GM21825 (cell line): Measurements from ENCODE around the gene ABCC2.
A peak's percentile ranks its signal among the peaks of the same experiment; 100 is the strongest.
"Not testable (repeated sequence)": the region's sequence is repeated elsewhere in the genome, so short reads cannot be mapped to it uniquely, and the experiment has no call there.

Experiments used
- ATAC-seq: cut with Tn5 transposase; IDR thresholded peaks from one replicate; pipeline ENCODE4 v1.9.1; 2021; ENCODE audit warnings: mild to moderate bottlenecking, moderate library complexity; ENCODE audit not compliant: unreplicated experiment

The ABCC2 gene

GRCh38 chr10:99807786-99808185 is 25.3 kb downstream of the ABCC2 start:
- no peak for ATAC-seq

DNA sequence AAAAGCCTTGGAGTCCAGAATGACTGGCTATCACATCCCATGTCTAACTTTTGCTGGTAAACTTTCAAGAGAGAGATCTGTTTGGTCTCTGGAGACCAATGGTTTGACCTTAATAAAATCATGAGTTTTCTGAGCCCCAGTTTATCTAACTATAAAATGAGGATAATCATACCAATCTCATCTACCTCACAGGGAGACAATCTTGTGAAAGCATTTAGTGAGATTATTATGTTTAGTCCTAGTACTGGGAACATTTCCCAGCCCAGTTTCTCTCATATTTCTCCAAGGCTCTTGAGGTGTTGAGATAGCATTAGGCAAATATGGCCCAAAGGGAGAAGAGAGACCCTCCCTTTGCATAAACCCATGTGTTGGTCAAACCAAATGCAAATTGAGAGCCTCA is 25.8 kb downstream of the ABCC2 start:
- no peak for ATAC-seq

DNA sequence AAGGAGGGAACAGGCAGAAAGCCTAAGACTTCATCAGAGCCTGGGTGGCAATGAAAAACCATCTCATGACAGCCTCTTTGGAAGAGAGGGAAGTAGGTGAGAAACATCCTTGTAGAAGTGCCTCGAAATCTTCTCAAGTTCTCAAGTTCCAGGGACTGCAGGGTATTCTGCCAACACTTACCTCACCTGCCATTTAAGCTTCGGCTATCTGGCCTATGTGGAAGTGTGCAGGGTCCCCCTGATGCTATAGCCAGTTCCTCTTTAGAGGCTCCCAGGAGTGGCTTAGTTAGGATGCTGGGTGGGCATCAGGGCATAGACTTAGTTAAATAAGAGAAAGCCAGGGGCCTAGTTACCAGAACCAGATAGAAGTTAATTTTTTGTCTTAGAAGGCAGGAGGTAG is 27.0 kb downstream of the ABCC2 start:
- no peak for ATAC-seq

DNA sequence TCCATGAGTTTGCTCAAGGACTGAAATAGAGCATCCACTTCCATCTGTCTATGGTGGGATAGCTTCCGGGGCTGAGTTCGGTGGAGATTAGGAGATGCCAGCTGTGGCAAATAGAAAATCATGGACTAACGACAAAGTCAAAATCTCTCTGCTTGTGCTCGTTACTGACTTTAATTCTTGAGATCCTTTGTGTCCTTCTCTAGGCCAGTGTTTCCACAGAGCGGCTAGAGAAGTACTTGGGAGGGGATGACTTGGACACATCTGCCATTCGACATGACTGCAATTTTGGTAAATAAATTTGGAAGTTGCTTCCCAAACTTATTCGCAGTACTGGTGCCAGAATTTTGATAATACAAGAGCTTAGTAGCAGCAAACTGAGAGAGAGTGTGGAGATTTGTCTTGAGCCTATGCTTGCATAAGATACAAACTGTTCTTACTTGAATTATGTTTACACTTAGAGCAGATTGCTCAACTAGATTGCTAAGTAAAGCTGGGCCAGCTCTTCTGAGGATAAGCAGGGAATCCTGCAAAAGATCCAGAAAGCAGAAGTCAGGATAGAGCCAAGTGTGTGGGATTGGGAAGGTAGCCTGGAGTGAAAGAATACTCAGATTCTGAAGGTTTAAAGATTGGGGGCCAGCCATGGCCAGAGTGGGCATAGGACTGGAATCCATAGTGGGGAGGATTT is 27.6 kb downstream of the ABCC2 start:
- no peak for ATAC-seq

GRCh38 chr10:99812177-99812576 is 29.7 kb downstream of the ABCC2 start:
- no peak for ATAC-seq

DNA sequence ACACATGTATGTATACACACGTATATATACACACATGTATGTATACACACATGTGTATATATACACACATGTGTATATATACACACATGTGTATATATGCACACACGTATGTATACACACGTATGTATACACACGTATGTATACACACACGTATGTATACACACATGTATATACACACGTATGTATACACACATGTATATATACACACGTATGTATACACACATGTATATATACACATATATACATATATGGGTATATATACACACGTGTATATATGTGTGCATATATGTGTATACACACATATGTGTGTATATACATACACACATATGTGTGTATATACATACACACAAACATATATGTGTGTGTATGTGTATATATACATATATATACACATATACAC is 31.7 kb downstream of the ABCC2 start:
- no peak for ATAC-seq

DNA sequence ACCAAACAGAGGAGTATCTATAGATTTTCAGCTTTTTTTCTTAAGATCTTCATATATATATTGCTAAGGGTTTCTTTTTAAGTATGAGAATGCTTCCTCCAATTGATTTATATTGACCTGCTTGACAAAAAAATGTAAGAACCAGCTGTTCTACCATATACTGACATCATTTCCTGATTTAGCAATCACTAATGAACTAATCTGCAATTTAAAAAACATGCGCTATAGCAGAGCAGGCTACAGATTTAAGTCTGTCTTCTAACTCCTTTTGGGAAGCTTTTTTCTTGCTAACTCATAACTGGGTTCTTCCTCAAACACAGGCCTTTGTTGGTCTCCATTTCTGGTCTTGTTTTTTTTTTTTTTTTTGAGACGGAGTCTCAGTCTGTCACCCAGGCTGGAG is 33.2 kb downstream of the ABCC2 start:
- ATAC-seq: no peak

- no peak for ATAC-seq
Measured at GRCh38 chr10:99827936-99828335, 45.5 kb downstream of the ABCC2 start.

- ATAC-seq: no peak
Measured at GRCh38 chr10:99828464-99828863, 46.0 kb downstream of the ABCC2 start.

GRCh38 chr10:99832439-99832838 is 50.0 kb downstream of the ABCC2 start:
- ATAC-seq: no peak

- no peak for ATAC-seq
Measured at GRCh38 chr10:99834410-99834809, 52.0 kb downstream of the ABCC2 start.

DNA sequence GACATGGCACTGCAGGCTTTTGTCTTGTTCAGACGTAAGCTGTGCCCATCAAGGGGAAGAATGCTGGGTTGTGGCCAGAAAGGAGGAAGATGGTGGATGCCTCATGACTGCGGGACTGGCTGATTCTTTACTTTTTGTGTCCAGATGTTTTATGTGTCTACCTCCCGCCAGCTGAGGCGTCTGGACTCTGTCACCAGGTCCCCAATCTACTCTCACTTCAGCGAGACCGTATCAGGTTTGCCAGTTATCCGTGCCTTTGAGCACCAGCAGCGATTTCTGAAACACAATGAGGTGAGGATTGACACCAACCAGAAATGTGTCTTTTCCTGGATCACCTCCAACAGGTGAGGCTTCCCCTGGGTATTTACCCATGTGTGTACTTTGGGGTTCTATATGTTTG is 53.5 kb downstream of the ABCC2 start:
- ATAC-seq: no peak

DNA sequence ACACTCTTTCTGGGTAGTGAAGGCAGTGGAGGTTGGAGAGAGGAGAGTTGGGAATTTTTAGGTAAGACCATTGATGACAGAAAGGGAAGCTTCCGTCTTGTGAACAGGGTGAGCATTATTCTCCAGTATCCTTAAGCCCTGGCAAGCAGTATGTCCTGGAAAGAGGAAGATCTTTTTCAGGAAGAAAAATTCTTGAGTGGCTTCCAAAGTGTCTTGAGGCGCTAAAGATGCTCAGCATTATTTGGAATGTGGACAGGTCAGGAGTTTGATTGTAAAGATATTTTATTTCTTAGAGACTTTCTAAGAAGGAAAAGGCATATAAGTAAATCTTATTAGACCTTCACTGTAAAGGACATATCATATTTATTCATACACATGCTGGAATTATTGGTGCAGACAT is 54.3 kb downstream of the ABCC2 start:
- no peak for ATAC-seq

DNA sequence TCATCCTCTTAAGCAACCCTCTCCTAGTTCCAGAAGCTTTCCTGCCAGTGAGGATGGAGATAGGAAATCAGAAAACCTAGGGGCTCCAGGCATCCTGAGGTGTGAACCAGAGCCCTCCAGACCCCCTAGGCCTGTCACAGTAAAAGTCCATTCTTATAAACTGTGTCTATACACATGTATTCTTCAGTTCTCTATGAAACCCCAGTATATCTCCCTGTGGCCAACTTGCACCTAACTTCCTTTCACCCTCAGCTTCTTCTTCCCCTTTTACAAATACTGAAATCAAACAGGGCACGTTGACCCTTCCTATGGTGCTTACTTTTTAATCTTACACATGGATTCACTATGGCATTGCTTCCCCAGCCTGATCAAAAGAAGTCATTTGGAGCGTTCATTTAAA is 58.4 kb downstream of the ABCC2 start:
- ATAC-seq: not testable (repeated sequence)

- no peak for ATAC-seq
Measured at GRCh38 chr10:99841746-99842145, 59.3 kb downstream of the ABCC2 start.

GRCh38 chr10:99843310-99843709 is 60.9 kb downstream of the ABCC2 start:
- no peak for ATAC-seq

DNA sequence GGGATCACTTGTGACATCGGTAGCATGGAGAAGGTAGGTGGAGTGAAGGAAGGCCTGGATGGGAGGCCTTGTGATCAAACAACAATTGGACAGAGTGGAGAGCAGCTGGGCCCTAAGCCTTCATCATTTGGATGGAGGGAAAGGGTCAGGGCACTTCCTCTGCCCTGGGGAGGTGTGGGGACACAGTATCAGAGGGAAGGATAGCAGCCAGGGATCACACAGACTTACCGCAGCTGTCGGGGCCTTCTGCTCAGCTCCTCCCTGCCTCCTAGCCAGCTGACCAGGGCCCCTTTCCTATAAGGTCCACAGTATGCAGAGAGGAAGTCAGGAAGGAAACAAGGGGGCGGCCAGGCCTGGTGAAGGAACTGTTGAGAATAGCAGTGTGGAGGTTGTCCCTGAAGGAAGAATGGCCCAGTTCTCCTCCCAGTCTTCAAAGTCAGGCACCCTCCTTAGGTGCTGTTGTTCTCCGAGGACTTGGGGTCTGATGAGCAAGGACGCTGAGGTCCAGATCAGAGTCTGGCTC is 62.1 kb downstream of the ABCC2 start:
- ATAC-seq: no peak

GRCh38 chr10:99845837-99846382 is 63.5 kb downstream of the ABCC2 start:
- ATAC-seq: peak; percentile 69

DNA sequence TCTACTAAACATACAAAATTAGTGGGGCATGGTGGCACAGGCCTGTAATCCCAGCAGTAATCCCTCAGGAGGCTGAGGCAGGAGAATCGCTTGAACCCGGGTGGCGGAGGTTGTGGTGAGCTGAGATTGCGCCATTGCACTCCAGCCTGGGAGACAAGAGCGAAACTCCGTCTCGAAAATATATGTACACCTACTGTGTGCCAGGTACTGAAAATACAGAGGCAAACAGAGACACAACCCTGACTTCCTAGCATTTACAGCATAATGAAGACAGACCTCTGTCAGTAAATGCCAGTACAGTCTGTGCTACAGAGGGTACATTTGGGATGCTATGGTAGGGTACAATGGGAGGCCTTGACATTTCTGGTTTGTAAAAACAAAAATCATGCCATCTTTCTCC is 66.6 kb downstream of the ABCC2 start:
- ATAC-seq: no peak

DNA sequence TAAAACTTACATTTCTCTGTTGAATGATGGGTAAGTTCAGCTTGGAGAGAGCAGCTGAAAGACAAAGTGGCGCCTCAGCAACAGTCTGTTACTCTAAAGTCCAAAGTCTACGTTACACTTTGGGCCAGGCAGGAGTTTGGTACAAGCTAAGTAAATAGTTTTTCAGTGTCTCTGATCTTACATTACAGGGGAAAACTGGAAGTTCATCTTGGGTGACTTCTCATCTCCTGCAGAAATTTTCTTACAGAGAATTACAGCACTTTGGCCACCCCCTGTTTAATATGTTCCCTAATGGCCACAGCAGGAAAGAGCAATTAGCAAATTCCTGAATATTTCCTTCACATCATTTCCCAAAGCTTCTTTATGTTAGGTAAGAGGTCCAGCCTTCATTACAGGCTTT is 67.1 kb downstream of the ABCC2 start:
- ATAC-seq: no peak

- no peak for ATAC-seq
Measured at GRCh38 chr10:99850021-99850766, 67.8 kb downstream of the ABCC2 start.

GRCh38 chr10:99850767-99851340 is 68.4 kb downstream of the ABCC2 start:
- no peak for ATAC-seq
